ENCODE measurements around the gene PTAR1.

- no peak for TF ChIP-seq EZH2phosphoT487 (IDR thresholded peaks at IDR 0.05; ENCODE audit: borderline replicate concordance, low read depth, low read length)
- TF ChIP-seq CTCF (conservative IDR thresholded peaks at IDR 0.05; ENCODE audit: low read length) = no peak
These were observed 25.9 kb upstream of the PTAR1 start for GRCh38 chr9:69785757-69786156.
